Middle frontal gyrus (tissue), 1 donor: ENCODE measurements around the gene ZNF175.
A peak's percentile ranks its signal among the peaks of the same experiment; 100 is the strongest.

Experiments used
- DNase-seq: peaks from one replicate; pipeline ENCODE4 v3.0.0-alpha.2; 2015; ENCODE audit warnings: low spot score; ENCODE audit errors: extremely low spot score

ZNF175 gene

GRCh38 chr19:51587264-51588191 is 16.4 kb downstream of the ZNF175 start:
- no peak for DNase-seq

GRCh38 chr19:51589511-51589910 is 18.4 kb downstream of the ZNF175 start:
- no peak for DNase-seq

GRCh38 chr19:51590441-51590840 is 19.4 kb downstream of the ZNF175 start:
- DNase-seq = no peak

DNA sequence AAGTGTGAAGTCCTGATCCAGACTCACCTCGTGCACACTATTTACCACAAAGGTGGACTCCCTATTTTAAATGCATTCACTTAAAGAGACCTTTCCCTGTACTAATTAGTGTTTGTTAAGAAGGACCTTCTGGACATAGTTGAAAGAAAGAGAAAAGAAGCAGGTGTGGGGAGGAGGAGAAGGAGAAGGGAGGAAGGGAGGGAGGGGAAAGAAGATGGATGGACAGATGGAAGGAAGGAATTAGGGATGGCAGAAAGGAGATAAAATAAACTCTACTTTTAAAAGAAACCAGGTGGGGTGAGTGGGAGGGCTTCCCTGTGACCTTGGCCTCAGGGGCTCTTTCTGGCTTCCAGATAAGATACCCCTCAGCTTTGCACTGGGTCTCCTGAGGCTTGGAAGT is 21.4 kb downstream of the ZNF175 start:
- no peak for DNase-seq

DNA sequence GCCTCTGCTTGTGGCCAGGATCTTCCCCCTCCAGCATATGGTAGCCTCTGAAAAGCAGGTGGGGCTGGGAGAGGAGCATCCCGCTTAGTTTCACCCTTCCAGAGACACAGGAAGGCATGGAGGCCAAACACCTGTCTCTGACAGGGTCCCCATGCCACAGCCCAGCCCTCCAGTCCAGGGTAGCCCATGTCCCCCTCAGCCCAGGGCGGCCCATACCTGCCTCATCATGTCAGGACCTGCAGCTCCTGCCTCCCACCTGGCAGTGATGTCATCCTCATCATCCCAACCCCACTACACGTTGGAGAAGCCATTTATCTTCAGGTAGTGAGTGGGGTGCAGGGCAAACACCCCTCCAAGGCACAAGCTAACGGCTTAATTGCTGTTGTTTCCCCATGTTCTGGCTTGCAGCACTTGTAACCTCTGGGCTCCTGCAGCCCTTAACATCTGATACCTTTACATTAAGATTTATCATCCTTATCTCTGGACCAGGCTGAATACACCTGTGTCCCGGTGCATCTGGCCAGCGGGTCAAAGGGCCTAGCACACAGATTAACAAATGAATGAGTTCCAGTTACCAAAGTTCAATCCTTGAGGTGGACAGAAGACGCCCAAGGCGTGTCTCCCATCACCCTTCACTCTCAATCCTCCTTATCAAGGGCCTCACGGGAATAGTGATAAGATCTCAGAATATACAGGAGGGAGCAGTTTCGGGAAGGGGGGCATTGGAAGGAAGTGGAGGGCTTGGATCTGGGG is 22.2 kb downstream of the ZNF175 start:
- no peak for DNase-seq

DNA sequence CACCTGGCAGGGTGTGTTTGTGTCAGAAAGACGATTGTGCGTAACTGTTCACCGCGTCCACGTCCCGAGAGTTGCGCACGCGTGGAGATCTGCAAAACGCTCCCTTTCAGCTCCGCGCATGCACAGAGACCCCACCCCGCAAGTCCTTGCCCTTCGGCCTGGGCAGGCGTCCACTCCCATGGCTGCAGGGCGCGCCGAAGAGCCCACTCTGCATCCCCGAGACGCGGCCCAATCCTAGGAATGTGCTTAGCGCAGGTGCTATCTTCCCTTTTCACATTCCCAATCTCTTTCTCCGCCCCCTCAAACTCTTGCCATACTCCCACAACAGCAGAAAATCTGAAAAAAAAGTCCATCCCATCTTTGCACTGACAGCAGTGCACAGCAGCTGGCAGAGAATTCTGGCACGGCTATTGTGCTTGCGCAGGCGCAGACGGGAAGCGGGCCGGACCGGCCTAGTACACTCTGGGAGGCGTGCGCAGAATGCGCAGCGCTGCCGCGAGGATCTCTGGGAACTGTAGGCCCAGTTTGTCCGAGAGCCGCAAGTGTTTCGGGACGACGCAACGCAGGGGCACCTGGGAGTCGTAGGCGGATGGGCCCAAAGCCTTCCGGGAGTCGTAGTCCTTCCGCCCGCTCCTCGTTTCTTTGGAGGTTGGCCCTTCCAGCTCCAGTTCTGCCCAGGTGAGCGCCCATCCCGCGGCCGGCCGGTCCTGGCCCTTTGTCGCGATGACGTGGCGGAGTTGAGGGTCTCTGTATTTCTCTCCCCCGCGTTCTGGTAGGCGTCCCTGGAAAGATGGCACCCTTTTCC is 23.1 kb downstream of the ZNF175 start:
- peak; percentile 99 for DNase-seq

DNA sequence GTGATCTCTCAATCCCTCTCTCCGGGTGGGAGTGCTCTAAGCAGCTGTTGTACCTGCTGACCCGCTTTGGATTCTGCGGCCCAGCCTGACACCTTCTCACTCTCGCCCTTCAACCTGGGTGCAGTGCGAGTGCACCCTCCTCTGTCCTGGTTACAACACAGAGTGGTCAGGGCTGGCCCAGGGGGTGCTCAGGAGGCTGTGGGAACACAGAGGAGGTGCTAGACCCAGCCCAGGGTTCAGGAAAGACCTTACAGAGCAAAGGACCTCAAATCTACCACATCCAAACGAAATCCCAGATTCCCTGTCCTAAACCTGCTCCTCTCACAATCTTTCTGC is 23.7 kb downstream of the ZNF175 start:
- DNase-seq = no peak

- no peak for DNase-seq
Observed at GRCh38 chr19:51595190-51596175, 24.4 kb downstream of the ZNF175 start.

GRCh38 chr19:51598159-51598915 is 27.3 kb downstream of the ZNF175 start:
- no peak for DNase-seq

- no peak for DNase-seq
Observed at GRCh38 chr19:51599084-51599483, 28.0 kb downstream of the ZNF175 start.

GRCh38 chr19:51600940-51601580 is 30.0 kb downstream of the ZNF175 start:
- no peak for DNase-seq

DNA sequence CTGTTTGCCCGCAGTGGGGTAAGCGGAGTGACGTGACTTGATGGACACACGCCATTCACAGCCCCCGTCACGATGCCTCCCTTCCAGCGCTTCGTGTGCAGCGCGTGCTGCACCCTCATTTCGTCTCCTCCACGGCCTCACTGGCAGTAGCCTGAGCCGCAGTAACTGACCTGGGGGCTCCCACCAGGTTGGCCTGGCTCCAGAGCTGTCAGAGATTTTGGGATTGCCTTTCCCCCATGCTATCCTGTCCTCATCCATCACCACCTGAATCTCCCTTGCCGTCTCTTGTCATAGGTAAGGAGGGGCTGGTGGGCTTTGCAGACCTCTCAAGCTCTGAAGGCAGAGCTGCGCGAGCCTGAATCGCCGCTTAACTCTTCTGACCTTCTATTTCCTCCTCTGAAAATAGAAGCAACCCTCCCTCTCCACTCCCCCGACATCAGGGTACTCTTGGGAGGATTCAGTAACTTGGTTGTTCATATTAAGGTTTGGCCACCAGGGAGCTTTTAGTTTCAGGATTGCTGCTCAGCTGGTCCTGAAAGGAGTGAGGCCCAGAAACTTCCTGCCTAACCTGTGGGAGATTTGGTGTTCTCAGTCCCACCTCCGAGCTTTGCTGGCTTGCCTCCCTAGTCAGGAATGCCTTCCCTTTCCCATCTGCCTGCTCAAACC is 31.2 kb downstream of the ZNF175 start:
- no peak for DNase-seq

DNA sequence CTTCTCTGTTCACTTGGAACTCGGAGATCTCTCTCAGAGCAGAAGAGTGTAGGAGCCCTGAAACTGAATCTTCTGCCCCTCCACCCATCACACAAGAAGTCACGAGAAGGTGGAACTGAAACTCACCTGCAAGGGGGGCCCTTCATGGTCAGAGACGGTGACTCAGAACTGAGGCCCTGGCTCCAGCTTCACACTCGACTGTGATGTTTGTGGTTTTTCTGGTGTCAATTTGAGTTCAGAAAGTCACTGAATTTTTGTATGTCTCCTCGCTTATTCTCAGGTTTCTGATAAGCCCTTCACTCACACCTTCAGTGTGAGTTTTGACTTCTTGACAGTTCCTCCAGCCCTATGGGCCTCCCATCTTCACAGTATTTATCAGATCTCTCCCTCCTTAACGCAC is 36.0 kb downstream of the ZNF175 start:
- no peak for DNase-seq

- no peak for DNase-seq
Observed at GRCh38 chr19:51607920-51608562, 37.0 kb downstream of the ZNF175 start.

DNA sequence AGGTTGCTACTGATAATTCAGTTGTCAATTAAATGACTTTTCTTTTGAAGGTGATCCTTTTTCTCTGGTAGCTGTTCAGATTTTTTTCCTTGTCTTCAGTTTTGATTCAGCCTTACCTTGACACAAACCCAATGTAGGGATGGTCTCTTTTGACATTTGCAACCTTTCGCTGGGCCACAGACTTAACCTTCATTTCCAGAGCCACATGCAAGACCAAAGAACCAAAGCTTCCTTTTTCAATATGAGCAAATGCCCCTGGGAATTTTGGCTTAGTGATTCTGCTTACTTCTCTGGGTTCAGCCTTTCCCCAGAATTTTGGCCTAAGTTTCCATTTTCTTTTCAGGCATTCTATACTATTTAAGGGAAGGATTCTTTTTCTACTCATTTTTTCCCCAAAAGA is 39.5 kb downstream of the ZNF175 start:
- no peak for DNase-seq

GRCh38 chr19:51614789-51615188 is 43.7 kb downstream of the ZNF175 start:
- DNase-seq = no peak

- no peak for DNase-seq
Observed at GRCh38 chr19:51615991-51616390, 44.9 kb downstream of the ZNF175 start.

- DNase-seq = no peak
Observed at GRCh38 chr19:51621178-51621577, 50.1 kb downstream of the ZNF175 start.
